Kidney capillary endothelial cell (primary cell): ENCODE measurements around the gene PYGO2.
A peak's percentile ranks its signal among the peaks of the same experiment; 100 is the strongest.

ENCODE experiments used
- DNase-seq: peaks from one replicate; pipeline ENCODE4 v3.0.0-alpha.2; 2018; ENCODE audit warnings: low spot score

PYGO2 gene

GRCh38 chr1:154962156-154962749, 671 bp upstream of the PYGO2 start:
- DNase-seq, result no peak

GRCh38 chr1:154960446-154961136, 991 bp downstream of the PYGO2 start:
- DNase-seq, result peak; percentile 16

DNA sequence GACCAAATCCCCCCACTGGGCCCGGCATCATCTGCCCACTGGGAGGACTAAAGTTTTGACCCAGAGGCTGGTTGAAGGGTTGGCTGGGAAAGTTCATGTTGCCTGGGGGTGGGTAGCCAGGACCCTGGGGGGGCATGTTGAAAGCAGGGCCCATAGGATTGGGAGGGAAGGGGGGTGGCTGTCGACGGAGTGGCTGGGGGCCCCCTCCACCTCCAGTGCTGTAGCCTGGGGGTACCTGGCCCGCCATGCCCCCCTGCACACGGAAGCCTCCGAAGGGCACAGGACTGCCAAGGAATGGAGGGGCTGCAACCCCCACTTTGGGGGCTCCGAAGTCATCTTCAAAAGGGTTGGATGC, 2.2 kb downstream of the PYGO2 start:
- DNase-seq, result no peak

GRCh38 chr1:154958681-154959425, 2.7 kb downstream of the PYGO2 start:
- no peak for DNase-seq

DNA sequence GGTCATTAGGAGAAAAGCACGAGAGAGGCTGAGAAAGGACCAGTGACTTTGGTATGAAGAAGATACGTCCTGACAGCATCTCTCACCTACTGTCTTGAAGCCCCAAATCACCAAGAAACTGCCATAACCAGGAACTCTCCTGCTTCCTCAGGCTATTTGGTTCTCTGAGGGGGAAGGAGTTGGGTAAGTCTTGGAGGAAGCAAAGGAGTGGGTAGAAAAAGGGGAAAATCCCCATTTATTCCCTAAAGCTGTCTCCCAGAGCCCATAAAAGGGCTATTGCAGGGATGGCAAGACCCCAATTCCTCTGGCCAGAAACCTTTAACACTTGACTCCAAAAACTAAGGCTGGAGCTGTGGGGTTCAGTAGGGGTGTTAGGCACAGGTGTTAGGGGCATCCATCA, 3.5 kb downstream of the PYGO2 start:
- no peak for DNase-seq

DNA sequence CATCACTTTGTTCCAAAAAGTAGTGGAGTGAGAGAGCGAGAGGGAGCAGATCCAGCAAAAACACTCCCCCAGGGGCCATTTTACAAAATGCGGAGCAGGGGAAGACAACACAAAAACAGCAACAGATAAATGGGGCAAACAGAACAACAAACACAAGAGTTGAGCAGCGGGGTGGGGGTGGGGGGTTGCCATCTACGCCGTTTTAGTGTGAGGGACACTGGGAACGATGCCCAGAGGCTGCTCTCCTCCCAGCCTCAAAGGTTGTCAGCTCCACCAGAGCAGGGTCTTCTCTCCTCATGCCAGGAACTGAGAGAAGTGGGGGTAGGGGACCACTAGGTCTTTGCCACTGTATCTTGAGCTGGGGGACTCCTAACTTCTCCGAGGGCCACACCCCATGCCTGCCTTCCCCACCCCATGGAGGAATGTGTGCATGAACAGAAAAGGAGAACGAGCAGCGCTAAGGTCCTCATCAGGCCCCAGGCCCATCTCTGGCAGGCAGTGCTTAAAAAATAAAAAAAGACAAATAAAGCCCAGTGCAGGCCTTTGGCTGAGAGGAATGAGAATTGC, 4.4 kb downstream of the PYGO2 start:
- no peak for DNase-seq

- DNase-seq, result no peak
These were observed 5.0 kb downstream of the PYGO2 start for GRCh38 chr1:154956544-154956941.

DNA sequence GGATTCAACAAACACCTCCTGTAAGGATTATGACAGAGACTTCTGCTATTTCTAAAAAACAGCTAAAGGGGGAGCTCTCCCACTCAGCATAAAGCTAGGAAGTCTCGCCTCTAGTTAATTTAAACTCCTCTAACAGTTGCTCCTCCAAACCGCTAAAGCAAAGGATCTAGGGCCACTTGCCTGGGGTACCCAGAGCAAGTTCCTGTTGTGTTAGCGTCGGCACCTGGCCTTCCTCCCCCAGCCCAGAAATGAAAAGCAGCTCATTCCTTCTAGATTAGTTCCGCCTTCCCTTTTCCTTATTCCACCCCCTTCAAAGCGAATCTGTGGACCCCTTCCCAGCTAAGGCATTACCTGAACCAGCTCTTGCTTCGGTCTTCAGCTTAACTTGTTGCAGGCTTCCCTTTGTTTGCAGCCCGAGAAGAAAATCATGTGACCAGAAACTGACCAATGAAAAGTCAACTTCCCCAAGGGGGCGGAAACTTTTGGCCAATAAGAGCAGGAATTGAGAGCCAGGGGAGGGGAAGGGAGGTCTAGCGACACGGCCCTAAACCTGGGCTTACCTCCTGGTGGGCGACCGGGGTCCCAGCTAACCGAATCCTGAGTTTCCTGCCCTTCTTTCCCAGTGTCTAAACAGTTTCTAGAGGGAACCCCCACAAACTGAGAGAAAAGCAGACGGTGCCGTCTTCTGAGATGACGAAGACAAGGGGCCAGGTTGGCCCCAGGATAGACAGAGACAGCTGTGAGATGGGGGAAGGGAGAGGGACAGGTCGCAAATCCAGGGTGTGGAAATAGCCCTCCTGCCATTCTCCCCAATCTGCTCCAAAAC, 5.7 kb downstream of the PYGO2 start, which contains the start of gene PBXIP1:
Gene PBXIP1 (minus strand): TSS at position 382 of the 826 bp plus-strand sequence. CDS start 2,378 bp downstream, outside the sequence.
- DNase-seq, result peak; percentile 84

DNA sequence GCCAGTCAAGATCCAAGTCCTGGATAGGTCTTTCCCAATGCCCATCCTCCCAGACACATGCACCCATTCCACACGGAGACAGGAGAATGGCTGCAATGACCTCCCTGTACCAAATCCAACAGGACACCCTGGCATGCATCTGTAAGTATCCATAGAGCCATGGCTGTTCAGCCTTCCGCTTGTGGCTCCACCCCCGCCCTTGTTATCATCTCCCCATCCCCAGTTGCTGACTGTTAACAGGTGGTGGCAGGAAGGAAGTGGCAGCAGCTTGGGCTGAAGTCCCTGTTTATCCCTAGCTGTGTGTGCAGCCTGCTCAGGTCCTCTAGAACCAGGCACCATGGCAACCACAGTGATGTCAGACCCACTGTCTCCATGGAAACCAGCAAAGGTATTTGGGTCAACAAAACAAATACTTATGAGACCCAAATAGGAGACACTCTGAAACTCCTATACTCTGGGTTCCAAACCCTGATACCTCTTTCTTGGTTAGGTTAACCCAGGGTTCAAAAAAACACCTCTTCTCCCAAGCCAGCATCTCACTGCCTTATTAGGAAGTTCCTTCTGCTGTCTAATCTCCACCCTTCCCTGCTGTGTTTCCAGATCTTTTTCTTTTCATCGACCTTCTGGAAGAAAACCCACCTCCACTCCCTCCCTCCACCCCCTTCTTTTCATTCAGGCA, 6.4 kb downstream of the PYGO2 start:
- peak; percentile 63 for DNase-seq

DNA sequence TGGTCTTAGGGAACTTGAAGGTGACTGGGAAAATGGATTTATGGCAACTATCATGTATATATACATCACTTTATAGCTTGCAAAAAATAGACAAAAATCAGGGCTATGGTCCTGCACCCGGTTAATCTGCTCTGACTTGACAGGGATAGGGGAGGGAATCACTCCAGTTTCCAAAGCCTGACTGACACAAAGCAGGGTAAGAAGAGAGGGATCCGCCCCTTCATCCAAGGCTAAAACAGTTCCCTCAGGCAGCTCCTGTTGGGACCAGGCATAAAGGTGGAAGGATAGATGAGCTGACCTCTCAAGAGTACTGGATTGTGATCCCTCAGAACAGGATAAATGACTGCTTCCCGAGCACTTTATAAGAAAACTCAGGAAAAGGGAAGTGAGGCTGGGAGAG, 7.0 kb downstream of the PYGO2 start:
- DNase-seq, result no peak

GRCh38 chr1:154953611-154954038, 8.0 kb downstream of the PYGO2 start:
- no peak for DNase-seq

DNA sequence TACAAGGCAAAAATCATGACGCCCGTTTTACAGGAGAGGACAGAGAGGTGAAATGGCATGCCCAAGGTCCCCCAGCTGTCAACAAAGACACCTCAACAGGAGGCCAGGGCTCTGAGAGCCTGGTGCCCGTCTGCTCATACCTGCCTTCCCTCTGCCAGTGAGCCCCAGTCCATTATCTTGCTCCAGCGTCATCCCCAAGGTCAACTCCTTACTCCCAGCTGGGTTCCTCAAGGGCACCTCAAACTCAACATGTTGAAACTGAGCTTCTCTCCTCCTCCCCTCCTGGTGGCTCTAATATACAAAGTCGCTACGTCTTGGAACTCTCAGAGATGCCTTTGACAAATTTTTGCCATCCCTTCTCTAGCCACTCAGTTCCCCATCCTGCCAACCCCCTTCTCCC, 8.9 kb downstream of the PYGO2 start:
- no peak for DNase-seq

GRCh38 chr1:154951901-154952657, 9.5 kb downstream of the PYGO2 start:
- DNase-seq, result no peak

DNA sequence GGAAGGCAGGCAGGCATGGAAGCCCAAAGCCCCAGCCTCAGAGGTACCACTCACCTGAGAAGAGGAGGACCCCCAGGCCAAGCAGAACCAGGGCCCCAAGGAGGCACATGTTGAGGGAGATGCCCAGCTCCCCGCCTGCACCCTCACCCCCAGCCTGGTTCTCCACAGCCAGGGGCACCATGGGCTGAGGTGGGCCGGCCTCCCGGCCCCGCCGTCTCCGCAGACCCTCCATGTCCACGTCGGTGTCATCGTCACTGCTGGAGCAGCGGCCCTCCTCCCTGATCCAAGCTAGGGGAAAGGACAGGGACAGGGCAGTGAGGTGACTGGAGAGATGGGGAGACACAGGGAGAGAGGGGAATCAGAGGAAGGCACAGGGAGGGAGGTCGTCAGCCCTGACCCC, 13.5 kb downstream of the PYGO2 start:
- DNase-seq, result no peak

DNA sequence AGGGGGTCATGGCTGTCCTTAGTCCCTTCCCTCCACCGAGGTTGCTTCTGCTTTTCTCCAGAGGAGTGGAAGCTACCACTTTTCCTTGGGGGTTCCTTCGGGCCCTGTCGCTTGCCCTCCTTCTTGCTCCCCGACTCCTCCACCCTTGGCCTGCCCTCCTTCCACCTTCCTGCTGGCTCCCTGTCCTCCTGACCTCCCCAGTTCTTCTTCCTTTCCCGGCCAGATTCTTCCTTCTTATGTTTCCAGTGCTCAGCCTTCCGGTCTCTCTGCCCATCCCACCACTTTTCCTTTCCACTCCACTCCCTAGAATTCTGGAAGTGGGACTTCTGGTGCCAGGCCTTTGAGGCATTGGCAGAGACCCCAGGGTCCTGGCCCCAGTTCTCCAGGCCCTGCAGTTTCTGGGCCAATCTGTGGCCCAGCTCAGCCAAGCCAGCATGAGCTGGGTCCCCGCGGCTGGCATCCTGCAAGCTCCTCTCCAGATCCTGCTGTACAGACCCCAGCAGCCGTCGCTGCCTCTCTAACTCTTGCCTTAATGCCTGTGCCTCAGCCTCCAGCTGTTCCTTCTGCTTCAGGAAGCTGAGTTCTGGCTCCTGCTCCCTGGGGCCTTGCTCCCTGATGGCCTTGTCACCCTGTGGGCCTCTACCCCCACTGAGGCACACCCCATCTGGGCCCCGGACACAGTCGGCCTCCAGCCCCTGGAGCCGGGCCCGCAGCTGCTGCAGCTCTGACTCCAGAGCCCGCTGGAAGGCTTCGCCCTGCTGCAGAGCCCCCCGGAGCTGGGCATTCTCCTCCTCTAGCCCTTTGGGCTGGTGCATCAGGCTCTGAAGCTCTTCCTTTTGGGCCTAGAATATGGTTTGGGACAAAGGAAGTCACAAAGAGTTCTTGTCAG, 15.4 kb downstream of the PYGO2 start:
- no peak for DNase-seq

DNA sequence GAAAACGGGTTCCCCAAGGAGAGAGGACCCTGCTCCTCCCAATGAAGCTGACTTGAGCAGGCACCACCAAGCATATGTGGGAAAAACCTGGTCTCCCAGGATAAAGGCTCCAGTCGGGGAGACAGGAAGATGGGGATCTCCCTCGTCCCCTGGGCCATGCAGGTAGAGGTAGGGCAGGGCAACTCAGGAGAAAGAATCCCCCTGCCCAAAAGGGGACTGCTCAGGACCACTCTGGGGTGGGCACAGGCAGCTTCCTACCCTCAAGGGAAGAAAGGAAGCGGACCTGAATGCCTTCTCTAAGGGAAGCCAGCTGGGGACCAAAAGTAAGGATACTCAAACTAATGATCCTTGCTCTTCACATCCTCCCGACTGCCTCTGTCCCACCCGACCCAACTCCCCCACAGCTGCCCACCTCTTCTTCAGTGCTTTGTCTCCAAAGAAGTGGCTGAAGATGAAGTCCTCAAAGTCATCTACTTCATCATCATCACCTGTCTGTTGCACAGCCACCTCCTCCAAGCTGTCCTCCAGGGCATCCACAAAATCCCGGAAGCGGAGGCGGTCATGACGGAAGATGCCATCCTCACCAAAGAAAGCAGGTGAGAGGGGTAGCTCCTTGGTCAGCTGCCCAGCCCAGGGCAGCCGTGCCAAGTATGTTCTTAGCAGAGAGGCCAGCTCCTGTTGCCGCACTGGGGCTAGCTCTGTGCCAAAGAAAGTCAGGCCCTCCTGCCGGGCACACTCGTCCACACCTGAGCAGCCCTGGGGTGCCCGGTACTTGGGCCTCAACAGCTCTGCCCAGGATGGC, 16.2 kb downstream of the PYGO2 start:
- DNase-seq, result no peak

GRCh38 chr1:154944401-154945159, 17.0 kb downstream of the PYGO2 start:
- no peak for DNase-seq
